Activated T-helper 2 cell treated with anti-CD3 and anti-CD28 coated beads, Interferon-gamma antibody, Interleukin-2, Interleukin-4, amounts not matched to agents 10 μg/mL and 5 μg/mL and 100 μg/mL, durations not matched to agents 14 hours and 24 hours and 36 hours (primary cell): ENCODE measurements around the gene LCE2A. TPM values are rescaled to one million over a fixed set of nuclear protein-coding genes. Genes with fewer than 3 reads are reported as not detected.
"Not testable (repeated sequence)": the region's sequence is repeated elsewhere in the genome, so short reads cannot be mapped to it uniquely, and the experiment has no call there.

Source experiments
- DNase-seq: peaks from one replicate; pipeline ENCODE4 v3.0.0; 2021; ENCODE audit warnings: low spot score
- H3K27ac Mint-ChIP-seq: one replicate; pipeline ENCODE4 v1.8.0; 2021; ENCODE audit warnings: mixed read lengths
- H3K27me3 Mint-ChIP-seq: one replicate; pipeline ENCODE4 v1.8.0; 2021; ENCODE audit warnings: low read depth, mixed read lengths
- H3K36me3 Mint-ChIP-seq: one replicate; pipeline ENCODE4 v1.8.0; 2021; ENCODE audit warnings: low read depth, mixed read lengths
- H3K4me1 Mint-ChIP-seq: one replicate; pipeline ENCODE4 v1.8.0; 2021; ENCODE audit warnings: low read depth, mixed read lengths
- H3K4me3 Mint-ChIP-seq: one replicate; pipeline ENCODE4 v1.8.0; 2021; ENCODE audit warnings: low read depth, mild to moderate bottlenecking, moderate library complexity, mixed read lengths
- H3K9me3 Mint-ChIP-seq: one replicate; pipeline ENCODE4 v1.8.0; 2021; ENCODE audit warnings: mixed read lengths
- intact Hi-C: fragments of 100-400 bp; cut with micrococcal nuclease; formaldehyde crosslinking; loops from one replicate; pipeline ENCODE4 v1.15.1; 2023
- total RNA-seq: library from RNA; stranded (reverse); gene quantifications from 2 replicates; pipeline ENCODE4 v1.2.3, GENCODE V29; 2022

The LCE2A gene
- total RNA-seq, 1 donor from 2014 or later: not detected

DNA sequence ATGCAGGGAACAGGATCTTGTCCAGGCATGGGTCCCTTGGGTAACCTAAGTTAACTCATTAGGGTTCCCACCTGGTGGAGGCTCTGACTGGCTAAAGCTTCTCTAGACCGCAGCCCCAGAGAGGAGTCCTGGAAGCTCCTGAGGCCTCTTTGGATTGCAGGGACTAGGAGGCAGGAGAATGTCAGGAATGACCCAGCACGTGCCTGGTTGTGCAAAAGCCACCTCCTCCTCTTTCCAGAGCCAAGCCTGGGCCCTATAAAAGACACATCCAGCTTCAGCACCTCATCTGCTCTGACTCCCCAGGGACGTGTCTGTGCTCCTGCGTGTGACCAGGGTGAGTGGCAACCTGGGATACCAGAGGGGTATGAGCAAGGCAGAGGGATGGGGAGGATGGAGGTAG is 12.3 kb upstream of the LCE2A start, which contains the start of gene LCE2B:
TSS of gene LCE2B (plus strand) at position 301 of the 400 bp plus-strand sequence. CDS start 721 bp downstream, outside the sequence.
- not testable (repeated sequence) for H3K27me3 Mint-ChIP-seq

GRCh38 chr1:152699746-152700145 is 1.6 kb downstream of the LCE2A start:
- no peak for DNase-seq
- Mint-ChIP-seq H3K9me3 (no peaks in the 10 kb centered on the region), H3K36me3 (no peaks in the 10 kb centered on the region), H3K4me1 (no peaks in the 10 kb centered on the region), H3K4me3 (no peak overlapping the region), H3K27ac (no peak overlapping the region), H3K27me3 (no peaks in the 10 kb centered on the region)
- intact Hi-C loops: no loop called here

More for the DNA sequence above, 12.3 kb upstream of the LCE2A start, which contains the start of gene LCE2B:
- H3K9me3 Mint-ChIP-seq, H3K36me3 Mint-ChIP-seq, intact Hi-C loops, H3K4me1 Mint-ChIP-seq, H3K27ac Mint-ChIP-seq, DNase-seq, H3K4me3 Mint-ChIP-seq: not testable (repeated sequence)

DNA sequence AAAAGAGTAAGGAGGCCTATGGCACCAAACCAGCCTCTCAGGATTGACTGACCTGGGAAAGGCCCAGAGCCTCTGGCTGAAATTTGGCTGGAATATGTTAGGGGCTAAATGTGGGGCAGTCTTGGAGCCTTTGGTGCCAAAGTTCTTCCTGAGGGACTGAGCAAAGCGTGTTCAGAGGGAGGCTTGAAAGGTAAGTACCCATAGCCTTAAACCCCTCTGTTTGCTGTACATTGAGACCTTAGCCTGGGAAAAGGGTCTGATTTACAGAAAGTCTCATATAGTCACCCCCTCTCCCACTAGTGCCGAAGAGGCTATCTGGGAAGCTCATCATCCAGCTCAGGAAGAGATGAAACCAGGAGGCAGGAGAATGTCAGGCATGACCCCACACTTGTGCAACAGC is 9.7 kb downstream of the LCE2A start, which contains the start of gene LCE4A:
TSS of gene LCE4A (plus strand) at position 301 of the 400 bp plus-strand sequence. CDS start 916 bp downstream, outside the sequence.
- no peak for DNase-seq
- Mint-ChIP-seq H3K27ac (no peak within 1 kb of the TSS), H3K27me3 (peaks cover 7% of the 10 kb centered on the region), H3K4me3 (no peak within 1 kb of the TSS), H3K9me3 (no peaks in the 10 kb centered on the region), H3K4me1 (no peaks in the 10 kb centered on the region), H3K36me3 (no peaks in the 10 kb centered on the region)
- intact Hi-C loops: no loop called here

- H3K9me3 Mint-ChIP-seq: no peaks in the 10 kb centered on the region
- H3K27ac Mint-ChIP-seq: no peak overlapping the region
- no peak overlapping the region for H3K4me3 Mint-ChIP-seq
- no peak for DNase-seq
- intact Hi-C loops: no loop called here
- H3K36me3 Mint-ChIP-seq: no peaks in the 10 kb centered on the region
- no peaks in the 10 kb centered on the region for H3K4me1 Mint-ChIP-seq
- H3K27me3 Mint-ChIP-seq: no peaks in the 10 kb centered on the region
Measured at GRCh38 chr1:152718238-152718637, 20.1 kb downstream of the LCE2A start.

DNA sequence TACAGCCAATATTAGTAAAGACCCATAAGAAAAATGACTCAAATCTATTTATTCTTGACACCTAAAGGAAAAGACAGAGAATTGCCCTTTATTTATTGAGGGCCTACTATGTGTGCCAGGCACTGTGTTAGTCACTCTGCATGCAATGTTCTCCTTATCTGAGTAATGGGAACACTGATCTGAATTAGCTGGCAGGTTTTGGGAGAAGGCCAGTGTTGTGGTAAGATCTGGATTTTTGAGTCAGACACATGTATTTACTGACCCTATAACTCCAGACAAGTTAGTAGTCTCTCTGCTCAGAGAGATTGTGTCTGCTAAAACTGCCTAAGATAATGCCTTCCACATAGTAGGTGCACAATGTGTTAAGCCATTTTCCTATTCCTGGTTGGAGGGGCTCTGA is 27.1 kb downstream of the LCE2A start:
- H3K27me3 Mint-ChIP-seq: no peaks in the 10 kb centered on the region
- H3K4me1 Mint-ChIP-seq: no peaks in the 10 kb centered on the region
- H3K36me3 Mint-ChIP-seq: no peaks in the 10 kb centered on the region
- intact Hi-C loops: no loop called here
- H3K9me3 Mint-ChIP-seq: no peaks in the 10 kb centered on the region
- H3K4me3 Mint-ChIP-seq: no peak overlapping the region
- no peak overlapping the region for H3K27ac Mint-ChIP-seq
- DNase-seq: no peak

GRCh38 chr1:152728986-152729385 is 30.8 kb downstream of the LCE2A start:
- H3K4me3 Mint-ChIP-seq: no peak overlapping the region
- H3K9me3 Mint-ChIP-seq: no peaks in the 10 kb centered on the region
- H3K36me3 Mint-ChIP-seq: no peaks in the 10 kb centered on the region
- intact Hi-C loops: no loop called here
- H3K4me1 Mint-ChIP-seq: no peaks in the 10 kb centered on the region
- no peak for DNase-seq
- no peak overlapping the region for H3K27ac Mint-ChIP-seq
- H3K27me3 Mint-ChIP-seq: no peaks in the 10 kb centered on the region

- H3K27me3 Mint-ChIP-seq: no peaks in the 10 kb centered on the region
- no peaks in the 10 kb centered on the region for H3K4me1 Mint-ChIP-seq
- H3K4me3 Mint-ChIP-seq: no peak overlapping the region
- H3K9me3 Mint-ChIP-seq: no peaks in the 10 kb centered on the region
- intact Hi-C loops: no loop called here
- no peaks in the 10 kb centered on the region for H3K36me3 Mint-ChIP-seq
- no peak overlapping the region for H3K27ac Mint-ChIP-seq
- no peak for DNase-seq
Measured at GRCh38 chr1:152735648-152736047, 37.5 kb downstream of the LCE2A start.

GRCh38 chr1:152737997-152738396 is 39.9 kb downstream of the LCE2A start:
- H3K4me1 Mint-ChIP-seq: no peaks in the 10 kb centered on the region
- H3K27me3 Mint-ChIP-seq: no peaks in the 10 kb centered on the region
- H3K9me3 Mint-ChIP-seq: no peaks in the 10 kb centered on the region
- H3K27ac Mint-ChIP-seq: no peak overlapping the region
- H3K4me3 Mint-ChIP-seq: no peak overlapping the region
- intact Hi-C loops: no loop called here
- H3K36me3 Mint-ChIP-seq: no peaks in the 10 kb centered on the region
- no peak for DNase-seq

DNA sequence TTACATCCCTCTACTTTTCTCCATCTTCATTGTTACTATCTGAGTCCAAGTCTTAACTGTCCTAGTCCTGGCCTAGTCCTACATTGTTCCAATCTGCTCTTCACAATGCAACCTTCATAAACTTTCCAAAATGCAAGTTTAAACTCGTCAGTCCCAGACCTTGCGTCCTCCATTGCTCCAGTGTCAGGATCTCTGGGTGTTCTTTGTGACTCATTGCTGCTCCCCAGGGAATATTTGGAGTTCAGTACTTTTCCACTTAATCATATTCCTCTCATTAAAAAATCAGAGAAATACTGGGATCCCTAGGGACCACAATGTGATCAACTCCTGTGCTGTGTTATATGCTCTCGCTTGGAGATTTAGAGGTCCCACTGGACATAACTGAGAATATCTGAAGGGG is 41.7 kb downstream of the LCE2A start:
- Mint-ChIP-seq H3K4me1 (no peaks in the 10 kb centered on the region), H3K9me3 (no peaks in the 10 kb centered on the region), H3K27me3 (no peaks in the 10 kb centered on the region), H3K27ac (no peak overlapping the region), H3K4me3 (no peak overlapping the region), H3K36me3 (no peaks in the 10 kb centered on the region)
- intact Hi-C loops: no loop called here
- DNase-seq: no peak

DNA sequence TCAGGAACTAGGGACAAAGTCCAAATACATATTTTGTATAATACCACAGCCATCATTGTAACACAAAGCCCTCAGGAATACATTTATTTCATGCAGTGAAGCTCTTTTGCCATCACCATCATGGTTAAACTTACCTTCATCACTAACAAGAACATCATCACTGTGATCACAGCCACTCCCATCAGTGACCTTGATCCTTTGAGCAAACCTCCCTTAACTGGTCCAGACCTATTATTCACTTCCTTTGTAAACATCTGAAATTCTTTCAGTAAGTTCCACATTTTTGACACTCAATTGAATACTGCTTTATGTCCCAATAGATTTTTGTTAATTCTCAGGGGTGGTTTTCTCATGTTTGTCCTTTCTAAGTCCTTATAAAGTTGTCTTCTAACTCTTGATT is 43.5 kb downstream of the LCE2A start:
- Mint-ChIP-seq H3K4me3 (no peak overlapping the region), H3K27me3 (no peaks in the 10 kb centered on the region), H3K27ac (no peak overlapping the region), H3K4me1 (no peaks in the 10 kb centered on the region), H3K36me3 (no peaks in the 10 kb centered on the region), H3K9me3 (no peaks in the 10 kb centered on the region)
- no peak for DNase-seq
- intact Hi-C loops: no loop called here

GRCh38 chr1:152743371-152744145 is 45.4 kb downstream of the LCE2A start:
- intact Hi-C loops: no loop called here
- no peaks in the 10 kb centered on the region for H3K36me3 Mint-ChIP-seq
- DNase-seq: no peak

DNA sequence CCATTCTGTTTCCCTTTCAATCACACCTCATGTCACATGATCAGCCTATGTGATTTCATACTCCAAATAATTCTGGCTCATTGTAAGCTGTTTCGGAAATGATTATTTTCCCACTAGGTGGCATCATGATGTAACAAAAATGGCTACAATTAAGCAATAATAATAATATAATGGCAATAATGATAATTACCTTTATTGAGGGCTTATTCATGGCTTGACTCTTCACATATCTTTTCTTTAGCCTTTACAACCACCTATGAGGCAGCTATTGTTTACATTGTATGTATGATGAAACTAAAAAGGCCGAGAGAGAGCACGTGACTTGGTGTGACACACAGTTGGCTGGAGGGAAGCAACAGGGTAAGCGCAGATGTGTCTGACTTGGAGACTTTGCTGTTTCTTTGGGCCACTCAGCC is 47.2 kb downstream of the LCE2A start:
- Mint-ChIP-seq H3K27ac (no peak overlapping the region), H3K36me3 (no peaks in the 10 kb centered on the region)

More at GRCh38 chr1:152743371-152744145, 45.4 kb downstream of the LCE2A start:
- Mint-ChIP-seq H3K4me3 (no peak overlapping the region), H3K27me3 (peaks cover 3% of the 10 kb centered on the region), H3K4me1 (no peaks in the 10 kb centered on the region), H3K27ac (no peak overlapping the region), H3K9me3 (no peaks in the 10 kb centered on the region)

GRCh38 chr1:152745765-152746444 is 47.8 kb downstream of the LCE2A start:
- no peak for DNase-seq
- no peaks in the 10 kb centered on the region for H3K4me1 Mint-ChIP-seq
- no peaks in the 10 kb centered on the region for H3K9me3 Mint-ChIP-seq
- no peak overlapping the region for H3K27ac Mint-ChIP-seq
- no peak overlapping the region for H3K4me3 Mint-ChIP-seq
- intact Hi-C loops: no loop called here
- H3K27me3 Mint-ChIP-seq: peaks cover 4% of the 10 kb centered on the region
- no peaks in the 10 kb centered on the region for H3K36me3 Mint-ChIP-seq

More for the DNA sequence above, 47.2 kb downstream of the LCE2A start:
- no peak for DNase-seq
- Mint-ChIP-seq H3K4me3 (no peak overlapping the region), H3K27me3 (peaks cover 4% of the 10 kb centered on the region), H3K4me1 (no peaks in the 10 kb centered on the region), H3K9me3 (no peaks in the 10 kb centered on the region)
- intact Hi-C loops: no loop called here
